Mesenchymal stem cell (in vitro differentiated cells and primary cell): ENCODE results near the gene RINT1.

Experiments used
- DNase-seq: peaks from one replicate; pipeline ENCODE4 v3.0.0-alpha.2; 2013
- H2AFZ ChIP-seq: one replicate; pipeline ENCODE4 v1.6.1; 2013; ENCODE audit warnings: low read depth, mild to moderate bottlenecking, control low read depth, inconsistent platforms, low read length, moderate library complexity
- H2AK5ac ChIP-seq: 2 replicates; pipeline ENCODE4 v1.6.1; 2013; ENCODE audit warnings: low read length, moderate library complexity, mild to moderate bottlenecking, inconsistent platforms; ENCODE audit not compliant: severe bottlenecking
- H2BK120ac ChIP-seq: one replicate; pipeline ENCODE4 v1.6.1; 2013; ENCODE audit warnings: low read depth, mild to moderate bottlenecking, inconsistent platforms, low read length, moderate library complexity
- H2BK12ac ChIP-seq, 2 experiments: one replicate each; pipeline ENCODE4 v1.6.1; 2013; ENCODE audit warnings: inconsistent platforms in 2 of 2, low read length in 2 of 2, mild to moderate bottlenecking in 2 of 2, moderate library complexity in 2 of 2, control low read depth in 1 of 2
- H2BK15ac ChIP-seq: one replicate; pipeline ENCODE4 v1.6.1; 2013; ENCODE audit warnings: mild to moderate bottlenecking, low read depth, inconsistent platforms; ENCODE audit not compliant: poor library complexity, severe bottlenecking
- H2BK5ac ChIP-seq: 2 replicates; pipeline ENCODE4 v1.6.1; 2013; ENCODE audit warnings: low read depth, mild to moderate bottlenecking, low read length, control low read depth, inconsistent platforms; ENCODE audit not compliant: poor library complexity, severe bottlenecking
- H3K14ac ChIP-seq, 2 experiments: one replicate each; pipeline ENCODE4 v1.6.1; 2013; ENCODE audit warnings: inconsistent platforms in 2 of 2, low read length in 2 of 2, control low read depth in 1 of 2, mild to moderate bottlenecking in 1 of 2, moderate library complexity in 1 of 2
- H3K18ac ChIP-seq, 2 experiments: one replicate each; pipeline ENCODE4 v1.6.1; 2013; ENCODE audit warnings: inconsistent platforms in 2 of 2, low read length in 2 of 2, control low read depth in 1 of 2, low read depth in 1 of 2, mild to moderate bottlenecking in 1 of 2
- H3K23ac ChIP-seq, 2 experiments: one replicate each; pipeline ENCODE4 v1.6.1; 2013; ENCODE audit warnings: inconsistent platforms in 2 of 2, low read length in 2 of 2, mild to moderate bottlenecking in 2 of 2, moderate library complexity in 2 of 2, control low read depth in 1 of 2
- H3K27ac ChIP-seq: 2 replicates; pipeline ENCODE4 v1.5.1; 2013; ENCODE audit warnings: mild to moderate bottlenecking, moderate library complexity, low read length, control low read depth, inconsistent platforms; ENCODE audit not compliant: poor library complexity, severe bottlenecking
- H3K27me3 ChIP-seq, 2 experiments: 2 replicates each; pipeline versions ENCODE4 v1.6.1 to v1.7.0; 2013; ENCODE audit warnings: low read length in 2 of 2, mild to moderate bottlenecking in 2 of 2, moderate library complexity in 2 of 2, control low read depth in 1 of 2, inconsistent platforms in 1 of 2; ENCODE audit not compliant: control insufficient read depth in 1 of 2, insufficient read depth in 1 of 2
- H3K36me3 ChIP-seq, 2 experiments: 2 replicates each; pipeline versions ENCODE4 v1.6.1 to v1.7.0; 2013; ENCODE audit warnings: low read length in 2 of 2, control low read depth in 1 of 2, inconsistent platforms in 1 of 2, low read depth in 1 of 2, mild to moderate bottlenecking in 1 of 2; ENCODE audit not compliant: insufficient read depth in 2 of 2, control insufficient read depth in 1 of 2
- H3K4ac ChIP-seq, 2 experiments: one replicate each; pipeline ENCODE4 v1.6.1; 2013; ENCODE audit warnings: inconsistent platforms in 2 of 2, low read length in 2 of 2, mild to moderate bottlenecking in 2 of 2, moderate library complexity in 2 of 2, control low read depth in 1 of 2, low read depth in 1 of 2
- H3K4me1 ChIP-seq: 2 replicates; pipeline ENCODE4 v1.6.1; 2013; ENCODE audit warnings: low read depth, low read length, control low read depth; ENCODE audit not compliant: control insufficient read depth, insufficient read depth
- H3K4me2 ChIP-seq: 2 replicates; pipeline ENCODE4 v1.6.1; 2013; ENCODE audit warnings: low read length, mild to moderate bottlenecking, inconsistent platforms; ENCODE audit not compliant: poor library complexity, severe bottlenecking
- H3K4me3 ChIP-seq, 2 experiments: 2 replicates each; pipeline versions ENCODE4 v1.5.1 to v1.7.0; 2013; ENCODE audit warnings: low read length in 2 of 2, mild to moderate bottlenecking in 2 of 2, control low read depth in 1 of 2, low read depth in 1 of 2; ENCODE audit not compliant: insufficient read depth in 1 of 2
- H3K79me1 ChIP-seq: replicated peaks from 2 replicates; pipeline ENCODE4 v1.6.1; 2013; ENCODE audit warnings: mild to moderate bottlenecking, control low read depth, low read length, inconsistent platforms; ENCODE audit not compliant: poor library complexity, severe bottlenecking
- H3K9ac ChIP-seq: 2 replicates; pipeline ENCODE4 v1.7.0; 2013; ENCODE audit warnings: mild to moderate bottlenecking, low read length, moderate library complexity
- H3K9me3 ChIP-seq: 2 replicates; pipeline ENCODE4 v1.7.0; 2013; ENCODE audit warnings: mild to moderate bottlenecking, low read length; ENCODE audit not compliant: control insufficient read depth
- H4K8ac ChIP-seq: one replicate; pipeline ENCODE4 v1.6.1; 2013; ENCODE audit warnings: inconsistent platforms, mild to moderate bottlenecking, low read length, moderate library complexity
- H4K91ac ChIP-seq: one replicate; pipeline ENCODE4 v1.6.1; 2013; ENCODE audit warnings: mild to moderate bottlenecking, low read length, inconsistent platforms
- WGBS: methylation state at CpG from one replicate; pipeline ENCODE4 v1.1.7; 2013; ENCODE audit warnings: mixed read lengths; 5-methylcytosine and 5-hydroxymethylcytosine counted together

The RINT1 gene

DNA sequence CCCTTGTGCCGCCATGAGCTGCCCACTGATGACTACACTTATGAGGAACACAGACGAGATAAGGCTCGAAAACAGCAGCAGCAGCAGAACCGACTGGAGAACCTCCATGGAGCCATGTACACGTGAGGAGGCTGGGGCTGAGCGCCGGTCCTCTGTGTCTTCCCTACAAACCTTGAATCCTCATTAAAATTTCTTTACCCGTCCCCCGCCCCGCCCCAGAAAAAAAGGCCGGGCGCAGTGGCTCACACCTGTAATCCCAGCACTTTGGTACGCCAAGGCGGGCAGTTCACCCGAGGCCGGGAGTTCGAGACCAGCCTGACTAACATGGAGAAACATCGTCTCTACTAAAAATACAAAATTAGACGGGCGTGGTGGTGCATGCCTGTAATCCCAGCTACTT is 1.5 kb upstream of the RINT1 start:
- Histone ChIP-seq H3K4ac (no peak overlapping the region), H3K4me3 (no peak overlapping the region), H3K36me3 (peaks cover 0 to 16% of the 10 kb centered on the region in 2 experiments), H2BK12ac (no peak overlapping the region), H2AK5ac (no peak overlapping the region), H2AFZ (no peak overlapping the region), H4K8ac (no peak overlapping the region), H2BK15ac (no peak overlapping the region), H3K79me1 (peaks cover 5% of the 10 kb centered on the region), H3K9ac (no peak overlapping the region), H3K9me3 (no peaks in the 10 kb centered on the region), H3K14ac (no peak overlapping the region), H3K27me3 (no peaks in the 10 kb centered on the region), H3K23ac (no peak overlapping the region), H3K4me1 (no peaks in the 10 kb centered on the region), H2BK120ac (no peak overlapping the region), H3K4me2 (no peak overlapping the region), H2BK5ac (no peak overlapping the region), H3K27ac (no peak overlapping the region), H3K18ac (no peak overlapping the region), H4K91ac (no peak overlapping the region)
- no peak for DNase-seq
- 93% methylated on average over 20 of the region's 20 CpGs for WGBS

DNA sequence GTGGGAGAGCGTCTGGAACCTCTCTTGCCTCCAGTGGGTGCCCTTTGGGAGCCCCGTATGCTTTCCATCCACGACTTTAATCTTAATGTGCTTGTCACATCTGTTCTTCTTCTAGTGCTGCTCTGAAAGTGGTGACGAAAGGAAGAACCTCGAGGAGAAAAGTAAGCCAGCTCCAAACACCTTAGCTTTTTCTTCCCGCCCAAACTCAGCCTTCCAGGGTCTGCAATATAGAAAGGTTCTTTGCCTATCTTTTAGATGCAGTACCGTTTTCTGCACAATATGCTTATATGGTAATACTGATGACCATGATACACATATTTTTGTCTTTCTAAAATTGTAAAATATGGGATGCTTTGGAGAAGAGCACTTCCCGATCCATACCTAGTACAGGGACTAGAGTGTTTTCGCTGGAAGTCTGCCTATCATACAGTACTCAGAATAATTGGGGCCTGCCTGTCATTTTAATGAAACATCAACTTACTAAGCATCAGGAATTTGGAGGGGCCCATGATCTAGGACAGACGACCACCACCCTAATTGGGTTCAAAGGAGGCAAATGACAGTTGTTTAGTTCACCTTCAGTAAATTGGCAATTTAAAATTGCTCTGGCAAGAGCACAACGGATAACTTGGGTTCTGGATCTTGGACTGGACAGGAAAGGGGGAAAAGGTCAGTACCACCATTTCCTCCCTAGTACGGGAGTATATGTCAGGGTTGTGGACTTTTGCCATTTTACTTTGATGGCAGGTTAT is 884 bp downstream of the RINT1 start:
- Histone ChIP-seq H3K27me3 (no peaks in the 10 kb centered on the region), H3K4me1 (no peaks in the 10 kb centered on the region), H2BK12ac (no peak overlapping the region), H2BK120ac (no peak overlapping the region), H3K23ac (no peak overlapping the region), H4K8ac (no peak overlapping the region), H2AK5ac (no peak overlapping the region), H3K4ac (peak overlapping the region in 1 of 2 experiments; percentile 95), H3K4me3 (peak overlapping the region; percentile 76 to 94), H3K4me2 (peak overlapping the region; percentile 85), H2BK15ac (no peak overlapping the region), H3K14ac (peak overlapping the region in 1 of 2 experiments; percentile 93), H4K91ac (no peak overlapping the region), H2BK5ac (no peak overlapping the region), H3K9me3 (no peaks in the 10 kb centered on the region), H3K9ac (peak overlapping the region; percentile 96), H2AFZ (peak overlapping the region; percentile 47), H3K79me1 (peaks cover 12% of the 10 kb centered on the region), H3K18ac (peak overlapping the region in 1 of 2 experiments; percentile 99), H3K36me3 (peaks cover 10 to 38% of the 10 kb centered on the region in 2 experiments), H3K27ac (no peak overlapping the region)
- DNase-seq, result peak; percentile 26
- 58% methylated on average over 10 of the region's 12 CpGs for WGBS

DNA sequence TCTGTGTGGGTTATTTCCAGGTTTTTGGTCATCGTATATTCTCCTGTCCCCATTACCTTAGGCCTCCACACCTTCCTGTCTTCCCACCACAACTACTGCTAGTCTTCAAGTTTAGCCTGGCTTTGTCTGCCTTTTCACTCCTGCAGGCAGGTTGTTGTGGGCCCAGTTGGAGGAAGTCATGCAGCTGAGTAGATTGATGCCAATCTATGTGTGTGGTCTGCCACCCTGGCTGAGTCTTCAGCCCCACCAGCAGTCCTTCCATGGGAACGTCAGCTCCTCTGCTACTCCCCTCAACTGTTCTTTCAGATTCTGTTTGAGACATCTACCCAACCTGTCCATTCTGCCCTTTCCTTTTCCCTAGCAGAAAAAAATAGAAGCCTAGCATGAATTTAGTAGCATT is 6.3 kb downstream of the RINT1 start:
- Histone ChIP-seq H3K18ac (no peak overlapping the region), H2AK5ac (no peak overlapping the region), H4K91ac (no peak overlapping the region), H3K27ac (no peak overlapping the region), H2BK5ac (no peak overlapping the region), H3K4ac (no peak overlapping the region), H3K27me3 (no peaks in the 10 kb centered on the region), H3K4me1 (no peaks in the 10 kb centered on the region), H3K9ac (no peak overlapping the region), H3K79me1 (peaks cover 21% of the 10 kb centered on the region), H4K8ac (no peak overlapping the region), H3K14ac (no peak overlapping the region), H2AFZ (no peak overlapping the region), H3K36me3 (peaks cover 40 to 88% of the 10 kb centered on the region in 2 experiments), H3K23ac (no peak overlapping the region), H2BK120ac (no peak overlapping the region), H2BK12ac (no peak overlapping the region), H3K4me3 (no peak overlapping the region), H3K9me3 (no peaks in the 10 kb centered on the region), H2BK15ac (no peak overlapping the region), H3K4me2 (no peak overlapping the region)
- 89% methylated on average over 1 of the region's 2 CpGs for WGBS
- no peak for DNase-seq

DNA sequence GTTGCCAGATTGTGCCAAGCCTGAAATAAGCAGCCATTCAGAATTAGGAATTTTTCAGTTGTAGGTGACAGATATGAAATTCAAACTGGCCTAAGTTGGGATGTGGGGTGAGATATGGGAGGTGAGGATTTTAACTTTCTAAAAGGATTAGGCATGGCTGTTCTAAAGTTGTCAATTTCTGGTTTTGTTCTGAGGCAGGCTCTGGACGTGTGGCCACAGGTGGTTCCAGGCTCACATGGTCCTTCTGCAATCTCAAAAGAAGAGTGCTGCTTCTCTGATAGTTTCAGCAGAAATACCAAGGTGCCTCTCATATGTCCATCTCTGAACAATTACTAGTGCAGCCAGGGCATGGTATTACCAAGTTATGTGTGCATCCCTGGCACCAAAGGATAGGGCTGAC is 27.9 kb downstream of the RINT1 start:
- Histone ChIP-seq H2AFZ (no peak overlapping the region), H2BK120ac (no peak overlapping the region), H4K8ac (no peak overlapping the region), H3K4me2 (no peak overlapping the region), H3K23ac (no peak overlapping the region), H3K27ac (no peak overlapping the region), H3K18ac (no peak overlapping the region), H3K14ac (no peak overlapping the region), H3K4me3 (no peak overlapping the region), H2BK15ac (no peak overlapping the region), H3K9ac (no peak overlapping the region), H3K4me1 (no peaks in the 10 kb centered on the region), H3K36me3 (peaks cover 37 to 78% of the 10 kb centered on the region in 2 experiments), H3K27me3 (no peaks in the 10 kb centered on the region), H3K79me1 (peaks cover 11% of the 10 kb centered on the region), H2AK5ac (no peak overlapping the region), H2BK5ac (no peak overlapping the region), H2BK12ac (no peak overlapping the region), H3K4ac (no peak overlapping the region), H4K91ac (no peak overlapping the region), H3K9me3 (no peaks in the 10 kb centered on the region)
- DNase-seq, result no peak
- 94% methylated on average over 1 of the region's 1 CpG for WGBS
